Left hindlimb (tissue), 1 donor: ENCODE measurements around the gene PRKACG.
"Not testable (repeated sequence)": the region's sequence is repeated elsewhere in the genome, so short reads cannot be mapped to it uniquely, and the experiment has no call there.

Source experiments
- DNase-seq: peaks from one replicate; pipeline ENCODE4 v3.0.0-alpha.2; 2018

The PRKACG gene

DNA sequence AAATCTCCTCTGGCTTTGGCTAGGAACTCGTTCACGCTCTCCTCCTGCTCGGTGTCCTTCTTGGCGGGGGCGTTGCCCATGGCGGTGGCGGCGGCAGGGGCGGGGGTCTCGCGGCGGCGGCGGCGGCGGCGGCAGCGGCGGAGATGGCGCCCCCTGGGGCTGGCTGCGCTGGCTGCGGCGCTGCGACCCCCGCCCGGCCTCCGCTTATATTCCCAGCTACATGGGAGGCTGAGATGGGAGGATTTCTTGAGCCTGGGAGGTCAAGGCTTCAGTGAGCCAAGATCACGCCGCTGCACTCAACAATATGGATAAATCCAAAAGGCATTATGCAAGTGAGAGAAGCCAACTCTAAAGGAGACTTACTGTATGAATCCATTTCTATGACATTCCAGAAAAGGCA is at the start of gene PRKACG:
PRKACG (minus strand) TSS at position 101 of the 400 bp plus-strand sequence; CDS start at position 80, 21 bp downstream.
- DNase-seq = no peak

DNA sequence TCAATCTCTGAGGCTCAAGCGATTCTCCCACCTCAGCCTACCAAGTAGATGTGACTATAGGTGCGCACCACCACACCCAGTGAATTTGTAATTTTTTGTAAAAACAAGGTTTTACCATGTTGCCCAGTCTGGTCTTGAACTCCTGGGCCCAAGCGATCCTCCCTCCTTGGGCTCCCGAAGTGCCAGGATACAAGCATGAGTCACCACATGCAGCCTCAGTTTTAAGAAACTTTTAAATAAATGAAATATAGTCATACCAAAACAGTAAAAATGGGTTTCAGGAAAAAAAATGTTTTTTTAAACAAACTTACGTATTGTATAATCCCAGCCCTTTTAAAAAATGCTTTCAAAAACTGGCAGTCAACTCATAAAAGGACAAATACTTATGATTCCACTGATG is 48.3 kb upstream of the PRKACG start:
- DNase-seq = no peak

DNA sequence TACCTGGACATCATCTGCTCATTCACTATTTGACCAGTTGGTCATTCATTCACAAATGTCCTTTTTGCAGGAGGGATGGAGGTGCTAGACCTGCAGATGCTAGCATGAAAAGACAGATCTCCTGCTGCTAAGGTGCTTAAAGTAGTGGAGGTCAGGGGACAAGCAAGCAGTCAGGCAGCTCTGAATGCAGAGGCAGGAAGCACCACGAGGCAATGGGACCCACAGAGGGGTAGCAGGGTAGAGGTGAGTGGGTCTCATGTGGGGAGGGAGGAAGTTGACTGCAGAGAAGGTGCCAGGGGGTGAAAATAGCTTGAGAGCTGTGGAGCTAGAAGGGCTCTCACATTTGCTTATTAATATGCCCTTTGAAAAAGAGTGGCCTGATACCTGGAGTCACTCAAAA is 46.9 kb upstream of the PRKACG start:
- DNase-seq = no peak

DNA sequence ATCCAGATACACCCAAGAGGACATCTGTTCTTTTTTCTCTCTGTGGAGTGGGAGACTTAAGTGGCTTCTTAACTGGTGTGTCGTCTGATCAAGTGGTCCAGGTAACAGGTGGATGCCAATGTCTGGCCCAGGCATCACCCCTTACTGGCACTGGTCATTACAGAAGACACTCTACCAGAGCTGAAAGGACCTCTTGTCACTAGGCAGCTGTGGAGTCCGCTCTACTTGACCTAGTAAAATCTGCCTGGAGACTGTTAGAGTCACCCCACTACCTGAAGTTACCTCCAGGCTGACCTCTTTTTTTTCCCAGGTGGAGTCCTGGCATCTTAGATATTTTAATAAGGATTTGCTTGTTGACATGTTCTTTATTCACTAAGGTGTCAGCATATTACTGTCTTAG is 44.2 kb upstream of the PRKACG start:
- DNase-seq = no peak

DNA sequence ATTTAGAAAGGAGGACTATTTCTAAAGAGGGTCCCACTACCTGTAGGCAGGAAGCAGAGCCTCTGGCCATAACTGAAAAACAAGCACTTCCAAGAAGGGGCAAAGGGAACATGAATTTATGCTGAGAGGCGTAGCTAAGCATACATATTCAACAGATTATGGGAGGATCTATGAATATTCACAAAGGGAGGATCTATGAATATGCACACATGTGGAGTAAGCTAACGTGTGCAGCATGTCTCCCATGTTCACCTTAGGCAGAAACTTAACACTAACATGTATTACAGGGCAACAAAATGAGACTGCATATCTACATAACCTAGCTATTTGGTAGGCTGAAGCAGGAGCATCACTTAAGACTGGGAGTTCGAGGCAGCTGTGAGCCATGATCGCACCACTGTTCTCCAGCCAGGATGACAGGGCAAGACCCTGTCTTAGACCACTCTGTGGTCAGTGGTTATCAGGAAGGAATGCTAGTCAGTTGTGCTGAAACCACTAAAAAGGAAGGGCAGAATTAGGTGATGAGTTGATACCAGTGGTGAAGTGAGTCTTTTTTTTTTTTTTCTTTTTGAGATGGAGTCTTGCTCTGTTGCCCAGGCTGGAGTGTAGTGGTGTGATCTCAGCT is 42.4 kb upstream of the PRKACG start:
- DNase-seq = no peak

DNA sequence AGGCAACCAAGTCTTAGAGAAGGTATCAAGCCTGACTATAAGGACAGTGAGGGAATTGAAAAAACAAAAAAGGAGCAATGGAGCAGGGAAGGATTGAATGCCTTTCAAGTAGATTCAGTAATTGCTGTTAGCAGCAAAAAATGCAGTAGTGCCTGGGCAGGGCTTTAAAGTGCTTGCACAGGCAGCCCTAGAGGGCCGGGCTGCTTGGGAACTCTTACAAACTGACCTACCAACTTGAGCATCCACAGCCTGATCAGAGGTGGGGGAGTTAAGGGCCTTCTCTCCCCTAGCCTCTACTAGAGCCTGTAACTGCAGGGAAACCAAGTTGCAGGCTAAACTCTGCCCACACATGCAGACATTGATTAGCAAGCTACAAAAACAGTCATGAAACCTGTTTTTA is 41.1 kb upstream of the PRKACG start:
- DNase-seq = no peak

DNA sequence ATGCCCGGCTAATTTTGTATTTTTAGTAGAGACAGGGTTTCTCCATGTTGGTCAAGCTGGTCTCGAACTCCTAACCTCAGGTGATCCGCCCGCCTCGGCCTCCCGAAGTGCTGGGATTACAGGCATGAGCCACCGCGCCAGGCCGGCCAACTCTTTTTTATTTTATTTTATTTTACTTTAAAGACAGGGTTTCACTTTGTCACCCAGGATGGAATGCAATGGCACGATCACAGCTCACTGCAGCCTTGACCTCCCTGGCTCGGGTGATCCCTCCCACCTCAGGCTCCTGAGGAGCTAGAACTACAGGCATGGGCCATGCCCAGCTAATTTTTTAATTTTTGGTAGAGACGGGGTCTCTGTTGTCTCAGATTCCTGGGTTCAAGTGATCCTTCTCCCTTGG is 37.0 kb upstream of the PRKACG start:
- DNase-seq = not testable (repeated sequence)

DNA sequence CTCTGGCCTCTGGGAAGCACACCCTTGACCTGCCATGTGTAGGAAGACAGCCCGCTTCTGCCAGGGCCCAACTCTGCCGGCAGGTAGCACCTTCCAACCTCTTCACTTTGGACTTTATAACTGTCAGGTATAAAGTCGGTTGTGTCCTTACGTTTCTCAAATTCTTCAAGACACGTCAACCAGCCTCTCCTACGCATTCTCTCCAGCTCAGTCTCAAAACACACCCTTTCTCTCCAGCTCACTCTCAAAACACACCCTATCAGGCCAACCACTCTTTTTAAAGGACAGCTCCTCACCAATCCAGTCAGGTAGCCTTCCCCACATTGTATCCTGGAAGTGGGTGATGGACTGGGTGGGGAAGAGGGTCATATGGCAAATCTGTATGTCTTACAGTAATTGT is 35.2 kb upstream of the PRKACG start:
- DNase-seq = no peak

DNA sequence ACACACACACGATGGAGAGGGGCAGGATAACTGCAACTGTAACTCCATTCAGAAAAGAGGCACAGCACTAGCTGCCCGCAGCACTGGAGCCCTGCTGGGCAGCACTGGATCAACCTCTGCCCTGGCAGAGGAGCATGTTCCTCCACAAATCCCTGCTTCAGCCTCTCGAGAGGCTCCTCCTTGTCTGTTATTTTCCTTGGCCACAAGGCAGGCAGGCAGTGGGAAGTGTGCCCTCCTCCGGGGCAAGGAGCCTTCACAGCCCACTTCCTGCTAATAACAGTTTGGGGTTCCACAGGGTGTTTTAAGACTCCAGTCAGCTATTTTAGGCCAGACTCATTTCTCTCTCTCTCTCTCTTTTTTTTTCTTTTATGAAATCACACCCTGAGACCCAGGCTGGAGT is 33.5 kb upstream of the PRKACG start:
- no peak for DNase-seq

DNA sequence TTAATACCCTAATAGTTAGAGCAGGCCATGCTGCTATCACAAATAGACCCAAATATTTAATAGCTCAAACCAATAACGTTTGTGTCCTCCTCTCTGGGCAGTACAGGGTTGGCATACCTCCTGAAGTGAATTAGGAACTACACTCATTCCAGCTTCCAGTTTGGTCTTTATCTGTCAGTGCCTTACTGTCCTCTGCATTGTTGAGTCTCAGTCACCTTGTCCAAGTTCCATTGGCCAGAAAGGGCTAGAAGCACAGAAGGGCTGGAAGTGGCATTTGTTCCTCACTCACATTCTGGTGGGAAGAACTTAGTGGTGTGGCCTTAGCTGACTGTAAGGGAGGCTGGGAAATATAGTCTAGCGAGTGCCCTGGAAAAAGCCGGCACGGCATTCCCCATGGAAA is 32.8 kb upstream of the PRKACG start:
- DNase-seq = no peak

DNA sequence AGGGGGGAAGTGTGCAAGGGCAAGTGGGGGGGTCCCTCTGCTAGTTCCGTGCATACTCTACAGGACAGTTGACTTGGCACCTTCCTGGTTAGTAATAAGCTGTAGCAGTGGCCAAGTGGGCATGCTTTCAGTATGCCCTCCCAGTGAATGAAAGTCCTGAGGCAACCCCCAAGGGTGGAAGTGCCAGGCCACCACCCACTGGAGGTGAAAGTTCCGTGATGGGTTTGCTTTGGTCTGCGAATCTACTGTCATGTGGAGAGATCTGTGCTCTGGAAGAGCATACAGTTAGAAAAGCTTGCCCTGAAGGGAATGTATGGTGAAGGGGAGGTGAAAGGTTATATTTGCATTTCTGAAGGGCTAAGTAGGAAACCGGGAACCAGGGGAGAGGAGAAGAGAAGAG is 31.9 kb upstream of the PRKACG start:
- DNase-seq = no peak

DNA sequence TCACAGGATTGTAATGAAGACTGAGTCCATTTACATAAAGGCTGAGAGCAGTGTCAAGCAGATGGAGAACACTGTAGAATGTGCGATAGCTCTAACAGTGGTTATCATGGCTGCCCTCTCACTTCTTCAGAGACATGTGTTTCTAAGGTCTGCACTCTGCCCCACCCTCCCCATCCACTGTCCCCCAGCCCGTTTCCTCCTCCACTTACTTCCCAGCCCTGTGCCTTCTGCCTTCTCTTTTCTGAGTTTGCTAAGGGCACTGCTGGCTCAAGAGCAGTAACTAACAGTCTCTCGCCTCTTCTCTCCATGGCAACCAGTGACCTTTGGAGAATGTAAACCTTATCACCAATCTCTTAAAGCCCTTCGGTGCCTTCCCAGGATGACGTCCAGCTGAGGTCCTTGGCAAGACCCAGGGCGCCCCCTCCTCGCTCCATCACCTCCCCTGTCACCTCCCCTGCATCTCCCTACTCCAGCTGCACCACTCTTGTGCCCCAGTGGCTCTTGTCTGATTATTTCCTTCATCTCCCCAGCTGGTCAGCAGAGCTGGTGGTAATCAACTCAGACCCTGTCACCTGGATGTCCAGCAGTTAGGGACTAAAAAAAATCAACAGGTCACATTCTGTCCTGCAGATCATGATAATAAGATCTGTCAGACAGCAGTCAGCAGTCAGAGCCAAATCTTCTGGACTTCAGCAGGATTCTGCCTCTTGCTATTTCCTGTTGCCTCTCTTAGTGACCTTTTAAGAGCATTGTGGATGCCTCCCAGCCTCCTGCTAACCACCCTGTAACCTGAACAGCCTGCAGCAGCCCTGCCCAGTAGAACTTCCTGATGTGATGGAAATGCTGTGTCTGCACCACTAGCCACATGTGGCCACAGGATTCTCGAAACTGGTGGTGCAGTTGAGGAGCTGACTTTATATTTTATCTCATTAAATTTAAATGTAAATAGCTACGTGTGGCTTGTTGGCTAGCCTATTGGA is 30.6 kb upstream of the PRKACG start:
- DNase-seq = no peak

DNA sequence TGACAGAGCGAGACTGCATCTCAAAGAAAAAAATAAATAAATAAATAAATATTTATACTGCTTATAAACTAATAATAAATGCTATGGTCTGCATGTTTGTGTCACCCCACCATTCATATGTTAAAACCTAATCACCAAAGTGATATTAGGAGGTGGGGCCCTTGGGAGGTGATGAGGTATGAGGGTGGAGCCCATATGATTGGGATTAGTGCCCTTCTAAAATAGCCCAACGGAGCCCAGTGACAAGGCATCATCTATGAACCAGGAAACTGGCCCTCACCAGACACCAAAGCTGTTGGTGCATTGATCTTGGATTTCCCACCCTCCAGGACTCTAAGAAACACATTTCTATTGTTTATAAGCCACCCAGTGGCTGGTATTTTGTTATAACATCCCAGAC is 26.7 kb upstream of the PRKACG start:
- DNase-seq = no peak

DNA sequence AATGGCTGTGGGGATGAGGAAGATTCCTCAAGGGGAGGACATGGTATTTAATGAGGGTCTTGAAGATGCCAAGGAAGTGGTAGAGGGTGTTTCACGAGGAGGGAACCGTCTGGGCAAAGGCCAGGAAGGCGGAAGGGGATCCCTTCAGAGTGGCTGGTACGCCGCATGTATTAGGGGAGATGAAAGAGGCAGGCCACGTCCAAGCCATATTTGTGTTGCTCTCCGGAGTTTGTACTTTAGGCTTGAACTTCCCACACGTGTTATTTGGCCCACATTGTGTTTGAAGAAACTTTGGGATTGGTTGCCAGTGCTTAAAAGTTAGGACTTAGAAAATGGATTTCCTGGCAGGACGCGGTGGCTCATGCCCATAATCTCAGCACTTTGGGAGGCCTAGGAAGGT is 22.9 kb upstream of the PRKACG start:
- DNase-seq = no peak

DNA sequence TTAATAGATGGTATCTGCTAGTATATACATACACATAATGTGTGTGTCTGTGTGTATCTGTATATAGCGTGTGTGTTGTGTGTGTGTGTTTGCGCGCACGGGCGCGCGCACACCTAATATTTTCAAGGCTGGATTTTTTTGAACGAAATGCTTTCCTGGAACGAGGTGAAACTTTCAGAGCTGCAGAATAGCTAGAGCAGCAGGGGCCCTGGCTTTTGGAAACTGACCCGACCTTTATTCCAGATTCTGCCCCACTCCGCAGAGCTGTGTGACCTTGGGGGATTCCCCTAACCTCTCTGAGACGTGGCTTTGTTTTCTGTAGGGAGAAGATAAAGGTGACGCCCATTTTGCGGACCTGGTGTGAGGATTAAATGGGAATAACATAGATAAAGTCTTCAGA is 22.4 kb upstream of the PRKACG start:
- DNase-seq = no peak

DNA sequence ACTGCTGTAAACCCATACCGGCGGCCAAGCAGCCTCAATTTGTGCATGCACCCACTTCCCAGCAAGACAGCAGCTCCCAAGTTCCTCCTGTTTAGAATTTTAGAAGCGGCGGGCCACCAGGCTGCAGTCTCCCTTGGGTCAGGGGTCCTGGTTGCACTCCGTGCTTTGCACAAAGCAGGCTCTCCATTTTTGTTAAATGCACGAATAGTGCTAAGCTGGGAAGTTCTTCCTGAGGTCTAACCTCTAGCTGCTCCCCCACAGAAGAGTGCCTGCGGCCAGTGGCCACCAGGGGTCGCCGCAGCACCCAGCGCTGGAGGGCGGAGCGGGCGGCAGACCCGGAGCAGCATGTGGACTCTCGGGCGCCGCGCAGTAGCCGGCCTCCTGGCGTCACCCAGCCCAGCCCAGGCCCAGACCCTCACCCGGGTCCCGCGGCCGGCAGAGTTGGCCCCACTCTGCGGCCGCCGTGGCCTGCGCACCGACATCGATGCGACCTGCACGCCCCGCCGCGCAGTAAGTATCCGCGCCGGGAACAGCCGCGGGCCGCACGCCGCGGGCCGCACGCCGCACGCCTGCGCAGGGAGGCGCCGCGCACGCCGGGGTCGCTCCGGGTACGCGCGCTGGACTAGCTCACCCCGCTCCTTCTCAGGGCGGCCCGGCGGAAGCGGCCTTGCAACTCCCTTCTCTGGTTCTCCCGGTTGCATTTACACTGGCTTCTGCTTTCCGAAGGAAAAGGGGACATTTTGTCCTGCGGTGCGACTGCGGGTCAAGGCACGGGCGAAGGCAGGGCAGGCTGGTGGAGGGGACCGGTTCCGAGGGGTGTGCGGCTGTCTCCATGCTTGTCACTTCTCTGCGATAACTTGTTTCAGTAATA is 21.8 kb upstream of the PRKACG start, which contains the start of gene FXN:
FXN (plus strand) TSS at position 315 of the 871 bp plus-strand sequence; CDS start at position 346, 31 bp downstream.
- peak; percentile 90 for DNase-seq

DNA sequence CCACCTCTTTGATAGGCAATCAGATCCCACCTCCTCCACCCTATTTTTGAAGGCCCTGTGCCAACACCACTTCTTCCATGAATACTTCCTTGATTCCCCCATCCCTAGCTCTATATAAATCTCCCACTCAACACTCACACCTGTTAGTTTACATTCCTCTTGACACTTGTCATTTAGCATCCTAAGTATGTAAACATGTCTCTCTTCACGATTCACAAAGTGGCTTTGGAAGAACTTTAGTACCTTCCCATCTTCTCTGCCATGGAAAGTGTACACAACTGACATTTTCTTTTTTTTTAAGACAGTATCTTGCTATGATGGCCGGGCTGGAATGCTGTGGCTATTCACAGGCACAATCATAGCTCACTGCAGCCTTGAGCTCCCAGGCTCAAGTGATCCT is 20.2 kb upstream of the PRKACG start:
- no peak for DNase-seq

DNA sequence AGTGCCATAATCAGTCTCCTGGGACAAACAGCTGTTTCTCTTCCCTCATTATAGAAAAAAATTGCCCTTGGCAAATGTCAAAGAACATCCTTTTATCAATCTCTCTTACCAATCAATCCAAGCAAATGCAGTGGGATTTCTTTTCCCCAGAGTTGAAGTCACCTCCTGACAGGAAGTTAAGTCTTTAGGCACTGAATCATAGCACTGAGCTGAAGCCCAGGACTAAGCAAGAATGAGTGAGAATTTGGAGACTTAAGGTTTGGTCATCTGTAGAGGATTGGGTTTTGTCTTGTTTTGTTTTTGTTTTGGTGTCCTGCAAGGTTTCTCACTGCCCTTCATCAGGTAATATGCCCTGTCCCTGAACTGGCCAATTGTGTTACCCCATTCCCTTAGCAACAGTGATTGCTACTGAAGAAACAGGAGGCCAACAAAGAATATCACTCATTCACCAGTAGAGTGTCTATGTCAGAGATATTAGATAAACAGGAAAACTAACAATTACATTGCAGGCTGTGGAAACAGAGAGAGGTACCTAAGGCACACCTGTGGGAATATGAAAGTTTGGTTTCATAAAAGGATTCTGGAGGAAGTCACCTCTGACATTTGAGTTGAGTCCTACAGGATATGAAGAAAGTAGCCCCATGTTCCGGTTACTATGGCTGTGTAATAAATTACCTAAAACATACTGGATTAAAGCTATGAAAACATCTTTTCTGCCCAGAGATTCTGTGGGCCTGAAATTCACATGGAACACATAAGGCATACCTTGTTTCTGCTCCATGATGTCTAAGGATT is 17.1 kb upstream of the PRKACG start:
- no peak for DNase-seq

DNA sequence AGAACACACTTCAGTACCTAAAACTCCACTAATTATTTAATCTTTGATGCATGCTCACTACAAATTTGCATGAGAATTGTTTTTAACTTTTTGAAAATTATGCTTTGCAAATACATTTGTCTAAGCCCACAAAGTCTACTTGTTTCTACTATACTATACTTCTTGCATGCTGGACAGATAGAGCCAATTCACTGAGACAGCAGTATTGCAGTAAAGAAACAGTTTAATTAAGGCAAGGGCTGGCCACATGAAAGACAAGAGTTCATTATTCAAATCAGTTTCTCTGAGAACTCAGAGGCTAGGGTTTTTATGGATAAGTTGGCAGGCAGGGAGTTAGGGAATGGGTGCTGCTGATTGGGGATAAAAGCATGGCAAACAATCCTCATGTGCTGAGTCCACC is 15.6 kb upstream of the PRKACG start:
- no peak for DNase-seq

DNA sequence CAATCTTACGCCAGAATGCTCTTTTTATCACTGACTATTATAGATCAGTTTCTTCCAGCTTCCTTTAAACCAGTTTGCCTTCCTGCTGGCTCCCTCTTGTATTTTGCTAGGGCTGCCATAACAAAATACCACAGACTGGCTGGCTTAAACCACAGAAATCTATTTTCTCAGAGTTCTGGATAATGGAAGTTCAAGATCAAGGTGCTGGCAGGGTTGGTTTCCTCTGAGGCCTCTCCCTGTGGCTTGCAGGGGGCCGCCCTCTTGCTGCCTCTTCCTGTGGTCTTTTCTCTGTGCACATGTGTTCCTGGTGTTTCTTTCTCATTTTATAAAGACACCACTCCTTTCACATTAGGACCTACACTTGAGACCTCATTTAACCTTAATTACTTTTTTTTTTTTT is 14.8 kb upstream of the PRKACG start:
- no peak for DNase-seq

DNA sequence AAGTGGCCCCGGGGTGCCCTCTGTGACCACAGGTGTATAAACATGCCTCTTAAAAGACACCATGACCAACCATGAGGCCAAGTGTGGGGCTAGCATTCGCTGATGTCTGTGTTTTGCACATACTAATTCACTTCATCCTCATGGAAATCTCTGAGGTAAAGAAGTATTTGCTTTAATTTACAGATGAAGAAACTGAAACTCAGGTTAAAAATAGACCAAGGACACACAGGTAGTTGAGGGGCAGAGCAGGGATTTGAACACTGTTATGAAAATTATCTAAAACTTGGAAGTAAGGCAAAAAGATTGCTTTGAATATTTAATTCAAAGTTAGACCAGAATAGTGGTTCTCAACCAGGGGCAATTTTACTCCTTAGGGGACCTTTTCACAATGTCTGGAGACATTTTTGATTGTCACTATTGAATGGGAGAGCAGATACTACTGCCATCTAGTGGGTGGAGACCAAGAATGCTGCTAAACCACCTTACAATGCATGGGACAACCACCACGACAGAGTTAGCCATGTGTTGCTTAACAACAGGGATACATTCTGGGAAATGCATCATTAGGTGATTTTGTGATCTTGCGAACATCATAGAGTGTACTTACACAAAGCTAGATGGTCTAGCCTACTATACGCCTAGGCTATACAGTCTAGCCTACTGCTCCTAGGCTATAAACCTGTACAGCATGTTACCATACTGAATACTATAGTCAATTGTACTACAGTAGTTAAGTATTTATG is 13.6 kb upstream of the PRKACG start:
- no peak for DNase-seq

DNA sequence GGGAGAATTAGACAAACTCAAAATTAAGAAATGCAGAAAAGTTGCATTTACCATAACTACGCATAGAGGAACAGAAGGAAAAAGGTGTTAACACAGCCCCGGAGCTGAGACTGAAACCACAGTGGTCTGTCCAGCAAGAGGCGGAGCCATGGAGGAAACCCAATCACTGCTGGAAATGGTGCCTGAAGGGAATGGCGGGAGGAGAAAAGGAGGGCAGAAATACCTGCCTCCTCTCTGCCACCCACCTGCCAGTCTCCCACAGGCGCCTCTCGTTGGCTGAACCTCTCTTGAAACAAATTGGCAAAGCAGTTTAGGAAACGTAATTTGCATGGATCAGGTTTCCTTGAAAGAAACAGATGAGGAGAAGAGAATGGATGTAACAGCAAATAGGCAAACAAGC is 9.7 kb upstream of the PRKACG start:
- no peak for DNase-seq
